HG02981 (cell line): ENCODE results near the gene ATF2.

ENCODE experiments used
- ATAC-seq: cut with Tn5 transposase; IDR thresholded peaks from one replicate; pipeline ENCODE4 v1.9.1; 2021; ENCODE audit warnings: mild to moderate bottlenecking, moderate library complexity; ENCODE audit not compliant: unreplicated experiment

The ATF2 gene, protein sequence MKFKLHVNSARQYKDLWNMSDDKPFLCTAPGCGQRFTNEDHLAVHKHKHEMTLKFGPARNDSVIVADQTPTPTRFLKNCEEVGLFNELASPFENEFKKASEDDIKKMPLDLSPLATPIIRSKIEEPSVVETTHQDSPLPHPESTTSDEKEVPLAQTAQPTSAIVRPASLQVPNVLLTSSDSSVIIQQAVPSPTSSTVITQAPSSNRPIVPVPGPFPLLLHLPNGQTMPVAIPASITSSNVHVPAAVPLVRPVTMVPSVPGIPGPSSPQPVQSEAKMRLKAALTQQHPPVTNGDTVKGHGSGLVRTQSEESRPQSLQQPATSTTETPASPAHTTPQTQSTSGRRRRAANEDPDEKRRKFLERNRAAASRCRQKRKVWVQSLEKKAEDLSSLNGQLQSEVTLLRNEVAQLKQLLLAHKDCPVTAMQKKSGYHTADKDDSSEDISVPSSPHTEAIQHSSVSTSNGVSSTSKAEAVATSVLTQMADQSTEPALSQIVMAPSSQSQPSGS

DNA sequence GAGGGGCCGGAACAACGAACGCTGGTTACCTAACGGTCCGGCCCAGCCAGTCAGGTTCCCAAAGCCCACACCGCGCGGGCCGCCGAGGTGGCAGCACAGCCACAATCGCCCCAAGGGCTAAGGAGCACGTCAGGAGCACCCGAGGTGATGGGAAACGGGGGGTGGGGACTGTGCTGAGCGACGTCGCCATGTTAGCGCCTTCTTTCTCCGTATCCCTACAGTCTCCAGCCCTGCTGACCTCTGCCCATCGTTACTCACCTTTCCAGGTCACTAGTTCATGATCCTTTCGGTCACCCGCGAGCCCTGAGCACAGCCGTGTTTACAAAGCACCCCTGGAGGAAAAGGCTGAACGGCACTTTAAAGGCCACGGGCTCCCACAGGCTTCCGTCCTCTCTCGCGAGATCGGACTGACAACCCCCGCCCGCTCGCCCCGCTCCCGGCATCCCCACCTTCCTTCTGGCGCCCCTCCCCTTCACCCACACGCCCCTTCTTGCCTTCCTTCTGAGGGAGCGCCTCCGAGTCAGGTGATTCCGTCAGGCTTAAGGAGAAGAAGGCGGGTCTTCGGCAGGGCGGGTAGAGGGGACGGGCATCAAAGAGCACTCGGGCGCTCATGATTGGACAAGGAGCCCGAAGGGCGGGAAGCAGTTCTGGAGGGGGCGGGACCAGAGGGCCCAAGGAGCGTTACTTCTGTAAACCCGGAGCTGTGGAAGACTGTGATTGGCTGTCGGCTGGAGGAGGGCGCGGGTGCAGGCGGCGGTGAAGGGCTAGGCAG lies at the start of gene ATF2:
Gene ATF2 (minus strand): TSS at position 412 of the 772 bp plus-strand sequence. CDS start 31,760 bp downstream, outside the sequence.
- ATAC-seq = peak; percentile 94

DNA sequence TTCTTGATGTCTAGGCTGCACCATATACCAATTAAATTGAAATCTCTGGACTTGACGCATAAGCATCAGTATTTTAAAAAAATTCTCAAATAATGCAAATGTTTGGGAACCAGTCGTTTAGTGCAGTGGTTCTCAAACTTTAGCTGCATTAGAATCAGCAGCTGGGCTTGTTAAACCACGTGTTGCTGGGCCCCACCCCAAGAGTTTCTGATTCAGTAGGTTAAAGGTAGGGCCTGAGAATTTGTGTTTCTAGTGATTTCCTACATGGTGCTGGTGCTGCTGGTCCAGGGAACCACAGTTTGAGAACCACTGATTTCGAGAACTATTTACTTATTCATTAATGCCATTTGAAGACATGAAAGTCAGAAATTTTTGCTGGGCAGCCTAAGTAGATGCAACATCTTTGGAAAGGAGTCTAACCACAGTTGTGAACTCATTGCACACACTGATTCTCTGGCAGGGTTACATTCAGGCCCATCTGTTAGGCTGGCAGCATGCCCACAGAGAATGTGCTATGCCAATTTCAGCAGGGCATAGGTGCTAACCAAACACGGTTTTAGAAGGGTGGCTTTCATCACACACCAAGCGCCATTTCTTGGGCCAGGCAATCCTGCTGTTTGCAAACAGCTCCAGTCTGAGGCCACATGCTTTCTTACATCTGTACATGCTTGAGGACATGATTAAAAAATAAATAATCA lies 39.9 kb upstream of the ATF2 start:
- ATAC-seq = no peak

DNA sequence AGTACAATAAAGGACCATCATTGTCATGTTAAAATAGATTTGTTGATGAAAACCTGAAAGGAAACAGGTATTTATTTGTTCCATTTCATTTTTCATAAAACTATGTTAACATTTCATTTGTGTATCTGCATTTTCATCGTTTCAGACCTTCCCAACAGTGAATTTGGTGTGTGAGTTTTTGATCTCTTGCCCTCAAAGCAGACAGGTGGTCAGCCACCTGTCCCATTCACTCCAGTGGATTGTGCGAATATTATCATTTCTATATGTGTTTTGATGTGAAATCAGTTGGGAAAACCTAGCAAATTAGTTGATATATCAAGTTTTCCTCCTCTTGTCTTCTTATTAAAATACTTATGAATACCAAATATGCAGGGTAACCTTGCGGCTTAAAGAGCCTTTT lies 38.9 kb upstream of the ATF2 start:
- ATAC-seq = no peak

DNA sequence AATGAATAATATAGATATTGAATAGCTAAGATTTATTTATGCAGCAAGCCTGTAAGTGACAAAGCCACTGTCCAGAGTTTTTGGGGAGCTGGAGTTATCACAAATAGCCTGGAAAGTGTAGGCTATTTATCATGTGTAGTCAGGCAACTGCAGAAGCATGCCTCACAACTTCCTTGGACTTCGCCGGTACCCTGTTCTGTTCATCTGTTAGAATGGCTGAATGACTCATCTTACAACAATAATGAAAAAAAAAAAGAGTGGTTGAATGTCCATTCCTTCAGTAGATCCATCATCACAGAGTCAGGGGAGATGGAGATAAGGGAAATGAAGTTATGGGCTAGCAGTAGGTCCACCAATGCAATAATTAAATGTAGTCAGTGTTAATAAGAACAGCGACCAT lies 37.5 kb upstream of the ATF2 start:
- ATAC-seq = no peak

DNA sequence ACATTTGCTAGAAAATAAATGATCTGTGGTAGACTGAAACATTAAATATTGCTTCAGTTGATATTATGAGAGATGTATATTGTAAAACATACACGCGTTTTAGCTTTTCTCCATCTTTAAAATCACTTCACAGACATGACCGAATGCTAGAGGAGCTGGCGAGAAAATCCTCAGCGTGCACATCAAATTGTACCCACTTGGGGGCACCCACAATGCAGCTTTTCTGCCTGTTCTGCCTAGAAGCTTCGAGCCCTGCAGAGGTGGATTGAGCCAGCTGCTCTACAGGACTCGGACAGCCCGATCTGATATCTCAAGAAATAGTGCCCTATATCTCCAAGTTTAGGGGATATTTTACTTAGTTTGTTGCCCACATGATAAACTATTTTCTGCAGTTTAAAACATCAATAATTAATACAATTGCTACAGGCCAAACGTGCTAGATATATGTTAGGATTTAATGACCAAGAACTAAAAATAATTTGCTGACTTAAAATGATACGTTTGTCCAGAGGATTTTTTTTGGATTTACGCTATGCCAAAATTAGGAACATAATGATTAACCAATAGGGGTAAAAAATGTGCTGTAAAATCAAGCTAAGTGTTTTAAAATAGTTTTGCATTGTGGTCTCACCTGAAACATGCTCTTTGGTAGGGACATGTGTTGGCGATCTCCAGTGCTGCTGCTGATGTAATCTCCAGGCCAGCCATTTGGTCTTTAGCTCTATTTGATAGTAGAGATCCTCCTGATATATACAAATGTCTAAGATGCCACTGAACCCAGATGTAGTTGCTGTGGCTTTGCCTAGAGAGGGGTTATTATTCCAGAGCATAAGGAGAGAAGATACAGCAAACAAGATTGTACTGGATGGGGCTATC lies 35.9 kb upstream of the ATF2 start:
- ATAC-seq = peak; percentile 97

DNA sequence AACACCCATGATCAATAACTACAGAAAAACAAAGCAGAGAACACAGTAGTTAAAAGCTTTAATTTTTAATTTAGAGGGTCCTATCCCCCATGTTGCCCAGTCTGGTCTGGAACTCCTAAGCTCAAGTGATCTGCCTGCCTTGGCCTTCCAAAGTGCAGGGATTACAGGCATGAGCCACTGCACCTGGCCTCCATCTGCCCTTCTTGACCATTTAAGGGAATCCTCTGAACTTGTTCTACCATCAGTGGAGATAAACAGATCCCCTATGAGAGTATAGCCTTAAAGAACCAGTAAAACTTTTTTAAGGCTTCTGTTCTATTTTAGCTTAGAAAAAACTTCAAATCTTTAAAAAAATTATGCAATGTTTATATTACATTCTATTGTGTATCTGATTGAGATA lies 27.0 kb upstream of the ATF2 start:
- ATAC-seq = no peak

DNA sequence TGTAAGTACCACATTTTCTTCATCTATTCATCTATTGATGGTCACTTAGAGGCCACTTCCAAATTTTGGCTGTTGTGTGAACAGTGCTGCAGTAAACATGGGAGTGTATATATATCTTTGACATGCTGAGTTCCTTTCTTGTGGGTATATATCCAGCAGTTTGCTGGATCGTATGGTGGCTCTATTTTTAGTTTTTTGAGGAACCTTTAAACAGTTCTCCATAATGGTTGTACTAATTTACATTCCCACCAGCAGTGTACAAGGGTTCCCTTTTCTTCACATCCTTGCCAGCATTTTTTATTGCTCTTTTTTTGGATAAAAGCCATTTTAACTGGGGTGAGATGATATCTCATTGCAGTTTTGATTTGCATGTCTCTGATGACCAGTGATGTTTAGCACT lies 20.8 kb upstream of the ATF2 start:
- ATAC-seq = no peak

DNA sequence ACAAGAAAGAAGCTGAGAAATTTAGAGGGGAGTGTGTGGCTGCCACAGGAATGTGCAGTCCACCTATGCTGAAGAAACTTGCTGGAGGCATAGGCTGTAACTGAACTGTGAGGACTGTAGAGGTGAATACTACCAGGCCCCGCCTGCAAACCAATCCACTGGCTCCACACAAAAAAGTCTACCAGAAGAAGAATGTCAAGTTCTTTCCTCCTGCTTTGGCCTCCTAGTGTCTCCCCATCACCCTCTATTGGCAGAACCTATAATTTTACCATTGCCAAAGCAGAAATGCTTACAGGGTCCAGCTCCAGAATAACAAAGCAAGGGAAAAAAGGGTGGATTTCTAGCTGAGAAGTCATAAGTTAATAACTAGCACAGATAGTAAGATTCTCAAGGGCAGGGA lies 19.4 kb upstream of the ATF2 start:
- ATAC-seq = peak; percentile 84

DNA sequence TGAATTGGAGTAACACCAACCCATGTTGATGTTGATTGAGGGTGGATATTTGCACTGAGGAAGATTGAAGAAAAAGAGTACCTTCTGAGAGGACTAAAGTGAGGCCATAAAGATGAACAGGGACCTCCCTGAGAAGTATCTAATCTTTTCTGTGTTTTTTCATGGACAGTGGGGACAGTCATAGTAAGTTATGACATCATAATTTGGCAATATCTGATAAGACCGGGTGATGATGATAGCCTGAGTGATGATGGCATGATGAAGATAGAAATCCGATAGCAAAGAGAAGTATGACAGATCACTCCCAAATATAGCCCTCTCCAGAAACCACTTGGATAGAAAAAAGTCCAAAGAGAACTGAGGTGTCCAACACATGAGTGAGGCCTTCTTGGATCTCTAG lies 15.7 kb upstream of the ATF2 start:
- ATAC-seq = no peak

DNA sequence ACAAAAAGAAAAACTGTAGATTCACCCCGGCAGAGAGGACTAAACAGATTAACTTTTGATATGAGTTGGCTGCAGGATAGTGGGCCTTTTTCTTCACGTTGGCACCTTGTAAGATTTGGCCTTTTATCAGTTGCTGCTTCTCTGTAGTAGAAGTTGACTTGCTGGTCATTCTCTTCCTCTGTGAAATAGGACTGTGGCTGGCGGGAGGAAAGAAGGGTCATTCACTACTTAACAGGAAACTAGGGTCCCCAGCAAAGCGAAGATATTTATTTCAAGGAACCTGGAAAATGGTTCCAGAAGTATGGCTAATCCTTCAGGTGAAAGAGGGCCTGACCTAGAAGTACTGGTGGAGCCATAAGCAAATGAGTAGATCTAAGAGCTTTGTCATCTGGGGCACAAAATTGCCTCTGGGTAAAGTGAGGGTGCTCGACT lies 13.9 kb upstream of the ATF2 start:
- peak; percentile 1 for ATAC-seq

DNA sequence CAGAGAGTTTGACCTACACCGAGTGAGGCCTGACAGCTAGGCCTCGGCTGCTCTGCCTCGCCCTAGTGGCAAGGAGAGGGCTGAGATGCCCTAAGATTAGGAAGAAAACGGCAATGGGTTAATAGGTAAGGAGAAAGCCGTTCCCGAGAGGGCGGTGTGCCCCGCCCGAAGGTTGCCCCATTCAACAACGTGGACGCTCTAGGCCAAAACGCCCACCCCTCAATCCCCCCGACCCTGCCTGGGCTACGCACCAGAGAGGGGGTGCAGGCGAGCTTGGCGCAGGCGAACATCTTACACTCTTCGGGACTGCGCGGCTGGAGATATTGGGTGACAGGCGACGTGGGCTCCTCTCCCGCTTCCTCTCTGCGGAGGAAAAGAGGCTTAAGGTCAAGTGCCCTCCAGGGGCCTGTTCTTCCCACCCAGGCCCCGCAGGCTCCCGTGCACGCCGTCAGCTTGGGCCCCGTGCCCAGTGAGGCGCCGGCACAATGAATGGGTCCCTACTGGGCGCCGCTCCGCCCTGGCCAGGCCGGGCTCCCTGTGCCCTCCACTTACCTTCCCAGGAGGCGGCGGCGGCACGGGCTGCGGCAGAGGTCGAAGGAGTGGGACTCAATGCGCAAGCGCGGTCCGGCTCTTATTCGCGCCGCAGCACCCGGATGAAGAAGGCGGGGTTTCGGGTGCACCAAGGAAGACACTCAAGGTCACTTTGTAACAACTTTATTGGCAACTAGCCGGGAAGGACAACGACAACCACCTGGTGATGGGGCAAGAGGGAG lies 13.3 kb upstream of the ATF2 start, which contains the start of gene ATP5MC3:
Gene ATP5MC3 (minus strand): TSS at position 607 of the 773 bp plus-strand sequence. CDS start 317 bp downstream, at position 290.
- ATAC-seq = peak; percentile 81

DNA sequence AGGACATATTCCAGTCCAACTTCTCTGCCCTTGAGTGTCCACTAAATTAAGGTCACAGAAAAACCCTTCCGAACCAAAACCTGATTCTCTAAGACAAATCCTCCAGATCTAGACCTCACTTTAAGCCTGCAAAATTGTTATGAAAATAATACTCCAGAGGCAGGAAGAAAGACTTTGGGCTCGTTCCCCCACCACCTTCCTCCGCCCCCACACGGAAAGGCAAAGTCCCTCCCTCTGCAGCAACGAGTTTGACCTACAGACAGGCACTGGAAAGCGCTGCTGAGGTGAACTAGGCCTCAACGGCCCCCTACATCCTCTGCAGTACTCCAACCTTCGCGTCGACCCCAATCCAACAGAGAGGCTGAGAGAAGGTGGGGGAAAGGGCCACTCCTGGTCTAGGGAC lies 12.7 kb upstream of the ATF2 start:
- peak; percentile 58 for ATAC-seq

DNA sequence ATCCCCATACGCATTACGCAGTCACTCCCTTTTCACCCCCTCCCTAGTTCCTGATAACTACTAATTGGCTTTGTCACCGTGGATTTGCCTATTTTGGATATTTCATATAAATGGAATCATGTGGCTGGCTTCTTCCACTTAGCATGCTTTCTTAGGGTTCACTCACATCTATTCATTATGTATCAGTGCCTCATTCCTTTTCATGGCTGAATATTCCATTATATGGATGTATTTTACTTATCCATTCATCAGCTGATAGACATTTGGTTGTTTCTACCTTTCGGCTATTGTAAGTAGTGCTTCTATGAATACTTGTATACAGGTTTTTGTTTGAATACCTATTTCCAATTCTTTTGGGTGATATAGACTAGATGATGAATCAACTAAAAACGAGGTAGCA lies 8.6 kb upstream of the ATF2 start:
- ATAC-seq = no peak

DNA sequence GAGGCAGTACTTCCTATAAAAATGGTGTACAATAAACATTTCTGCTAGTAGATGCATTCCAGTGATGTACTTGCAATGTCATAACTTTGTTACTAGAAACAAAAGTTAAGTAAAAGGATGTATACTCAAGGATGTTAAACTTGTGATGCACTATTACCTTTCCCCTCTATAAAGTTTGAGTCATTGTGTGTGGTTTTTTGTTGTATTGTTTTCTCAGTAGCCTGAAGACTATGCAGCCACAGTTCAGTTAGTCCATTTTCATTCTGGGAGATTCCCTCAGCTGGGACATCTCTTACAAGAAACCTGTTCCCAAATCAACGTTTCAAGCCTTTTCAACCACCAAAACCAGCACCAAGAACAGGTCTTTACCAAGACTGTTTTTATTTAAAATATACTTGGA lies 7.9 kb upstream of the ATF2 start:
- ATAC-seq = no peak

DNA sequence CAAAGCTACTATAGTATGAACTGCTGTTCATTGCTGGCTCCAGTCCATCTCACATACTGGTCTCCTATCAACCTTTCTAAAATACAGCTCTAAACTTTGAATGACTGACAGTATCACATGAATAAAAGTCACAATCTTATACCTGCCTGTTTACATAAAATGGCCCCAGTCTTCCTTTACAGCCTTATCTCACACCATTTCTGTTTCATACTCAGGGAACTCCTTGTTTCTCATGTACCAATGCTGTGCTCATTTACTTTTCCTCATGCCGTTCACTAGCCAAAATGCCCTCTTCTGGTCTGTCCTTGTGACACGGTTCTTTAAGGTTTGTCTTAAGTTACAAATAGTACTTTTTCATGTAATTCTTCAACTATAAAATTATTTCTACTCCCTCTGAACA lies 7.3 kb upstream of the ATF2 start:
- ATAC-seq = no peak

DNA sequence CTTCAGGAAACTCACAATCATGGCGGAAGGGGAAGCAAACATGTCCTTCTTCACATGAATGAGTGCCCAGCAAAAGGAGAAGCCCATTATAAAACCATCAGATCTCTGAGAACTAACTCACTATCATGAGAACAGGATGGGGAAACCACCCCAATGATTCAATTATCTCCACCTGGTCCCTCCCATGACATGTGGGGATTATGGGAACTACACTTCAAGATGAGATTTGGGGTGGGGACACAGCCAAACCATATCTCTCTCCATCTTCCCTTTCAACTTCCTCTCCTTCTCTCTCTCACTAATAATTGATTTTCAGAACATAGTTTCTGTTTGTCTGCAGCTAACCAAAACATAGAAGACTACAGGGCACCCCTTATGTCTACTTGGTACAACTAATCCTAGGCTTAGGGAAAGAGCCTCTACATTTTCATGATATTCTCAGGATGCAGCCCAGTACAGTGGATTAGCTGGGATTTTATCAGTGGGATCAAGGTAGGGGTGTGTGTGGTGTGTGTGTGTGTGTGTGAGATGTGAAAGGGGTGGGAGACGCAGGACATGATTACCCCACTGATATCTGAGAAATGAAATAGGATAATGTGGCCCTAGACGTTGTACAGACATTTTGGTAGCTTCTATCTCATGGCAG lies 2.8 kb upstream of the ATF2 start:
- no peak for ATAC-seq

DNA sequence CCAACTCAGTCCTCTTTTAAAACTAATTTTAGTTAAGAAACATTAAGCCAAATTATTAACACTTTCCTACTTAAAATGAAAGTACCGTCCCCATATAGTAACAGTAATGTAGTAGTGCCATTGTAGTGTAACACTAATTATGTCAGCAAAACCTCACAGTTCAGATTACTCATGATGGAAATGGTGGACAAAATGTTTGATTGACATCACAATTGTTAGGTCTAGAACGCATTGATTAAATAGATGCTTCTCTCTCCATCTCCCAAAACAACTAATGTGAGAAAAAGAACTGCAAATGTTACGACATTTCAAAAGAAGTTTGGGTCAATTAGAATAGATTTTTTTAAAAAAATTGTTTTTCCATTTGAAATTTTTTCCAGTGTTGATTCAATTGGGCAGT lies 1.2 kb upstream of the ATF2 start:
- no peak for ATAC-seq

DNA sequence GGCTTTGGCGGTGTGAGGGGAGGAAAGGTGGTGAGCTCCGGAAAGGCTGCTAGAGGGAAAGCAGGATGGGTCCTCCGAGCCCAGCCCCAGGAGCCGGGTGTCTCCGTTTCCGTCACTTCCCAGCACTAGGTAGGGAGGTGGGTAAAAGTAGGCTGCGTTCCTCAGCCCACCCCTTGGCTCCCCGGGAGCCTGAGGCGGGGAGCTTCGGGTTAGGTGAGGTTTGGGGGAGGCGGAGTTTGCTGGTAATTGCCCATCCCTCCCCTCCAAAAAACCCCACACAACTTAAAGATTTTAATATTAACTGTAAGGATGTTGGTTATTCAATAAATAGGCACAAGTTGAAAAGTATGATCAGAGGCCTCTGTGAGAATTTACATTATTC lies 552 bp upstream of the ATF2 start:
- ATAC-seq = peak; percentile 21
